Activated T-helper 1 cell treated with anti-CD3 and anti-CD28 coated beads, Interleukin-2, amount 50 U/mL, for 16 hours (primary cell): ENCODE measurements around the gene ADRM1.

Experiments used
- DNase-seq, 2 donors: peaks; one replicate each; pipeline ENCODE4 v3.0.0-alpha.2; 2020; ENCODE audit warnings: low read depth in 1 of 2, low spot score in 1 of 2

ADRM1 gene

DNA sequence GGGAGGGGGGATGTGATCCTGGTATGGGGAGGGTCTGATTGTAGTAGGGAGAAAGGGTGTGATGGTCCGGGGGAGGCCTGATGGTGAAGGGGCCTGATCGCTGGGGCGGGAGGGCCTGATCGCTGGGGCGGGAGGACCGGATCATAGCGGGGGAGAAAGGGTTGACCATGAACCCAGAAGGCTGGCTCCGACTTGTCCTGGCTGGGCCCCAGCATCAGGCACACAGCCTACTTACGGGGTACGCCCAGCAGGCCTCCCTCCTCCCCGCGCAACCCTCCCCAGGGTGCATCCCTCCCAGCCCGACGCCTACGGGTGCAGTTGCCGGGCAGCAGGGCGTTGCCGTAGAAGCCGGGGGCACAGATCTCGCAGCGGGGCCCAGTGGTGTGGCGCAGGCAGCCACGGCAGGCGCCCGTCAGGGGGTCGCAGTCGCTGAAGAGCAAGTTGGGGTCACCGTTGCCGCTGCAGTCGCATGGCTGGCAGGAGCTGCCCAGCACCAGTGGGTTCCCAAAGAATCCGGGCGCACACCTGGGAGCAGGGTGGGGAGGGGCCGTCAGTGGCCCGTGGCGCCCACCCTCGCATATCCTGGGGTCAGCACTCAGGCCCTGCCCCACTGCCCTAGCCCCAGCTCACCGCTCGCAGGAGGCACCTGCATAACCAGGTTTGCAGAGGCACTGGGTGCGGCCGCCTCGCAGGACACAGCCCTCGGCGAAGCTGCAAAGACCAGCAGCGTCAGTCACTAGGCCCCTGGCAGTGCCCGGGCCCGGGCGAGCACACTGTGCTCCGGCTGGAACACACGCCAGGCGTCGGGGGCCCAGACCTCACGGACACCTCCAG is 20.6 kb downstream of the ADRM1 start:
- no peak for DNase-seq

DNA sequence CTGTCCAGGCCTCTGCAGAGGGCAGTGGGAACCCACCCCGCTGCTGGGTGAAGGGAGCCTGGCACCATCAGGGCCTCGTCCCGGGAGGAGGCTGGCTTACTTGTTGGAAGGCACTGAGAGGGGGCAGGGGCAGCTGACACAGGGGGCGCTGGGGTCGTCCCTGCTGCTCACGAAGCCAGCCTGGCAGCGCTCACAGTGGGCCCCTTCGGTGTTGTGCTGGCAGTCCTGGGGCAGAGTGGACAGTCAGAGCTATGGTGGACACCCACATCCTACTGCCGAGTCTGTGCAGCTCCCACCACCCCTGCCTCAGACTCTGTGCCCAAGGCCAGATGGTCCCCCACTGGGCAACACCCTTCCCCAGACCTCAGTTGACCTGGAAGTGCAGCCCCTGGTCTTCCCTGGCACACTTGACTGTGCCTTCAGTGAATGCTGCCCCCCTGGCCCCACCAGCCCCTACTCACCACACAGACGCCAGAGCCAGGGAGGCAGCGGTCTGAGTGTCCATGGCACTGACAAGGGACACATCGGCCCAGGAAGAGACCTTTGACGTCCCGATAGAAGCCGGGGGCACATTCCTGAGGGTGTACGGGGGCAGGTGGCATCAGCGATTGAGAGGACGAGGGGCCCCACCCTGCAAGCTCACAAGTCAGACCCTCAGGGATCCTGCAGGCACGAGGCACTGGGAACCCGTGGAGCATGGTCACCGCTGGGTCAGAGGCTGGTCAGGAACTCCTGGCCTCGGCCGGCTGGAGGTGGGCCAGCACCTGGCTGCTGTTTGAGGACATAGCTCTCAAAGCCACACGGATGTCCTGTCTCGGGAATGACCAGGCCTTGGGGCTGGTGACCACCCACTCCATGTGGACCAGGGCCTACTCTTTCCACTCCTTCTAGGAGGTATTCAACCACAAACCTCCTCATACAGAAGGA is 21.4 kb downstream of the ADRM1 start:
- DNase-seq: no peak

DNA sequence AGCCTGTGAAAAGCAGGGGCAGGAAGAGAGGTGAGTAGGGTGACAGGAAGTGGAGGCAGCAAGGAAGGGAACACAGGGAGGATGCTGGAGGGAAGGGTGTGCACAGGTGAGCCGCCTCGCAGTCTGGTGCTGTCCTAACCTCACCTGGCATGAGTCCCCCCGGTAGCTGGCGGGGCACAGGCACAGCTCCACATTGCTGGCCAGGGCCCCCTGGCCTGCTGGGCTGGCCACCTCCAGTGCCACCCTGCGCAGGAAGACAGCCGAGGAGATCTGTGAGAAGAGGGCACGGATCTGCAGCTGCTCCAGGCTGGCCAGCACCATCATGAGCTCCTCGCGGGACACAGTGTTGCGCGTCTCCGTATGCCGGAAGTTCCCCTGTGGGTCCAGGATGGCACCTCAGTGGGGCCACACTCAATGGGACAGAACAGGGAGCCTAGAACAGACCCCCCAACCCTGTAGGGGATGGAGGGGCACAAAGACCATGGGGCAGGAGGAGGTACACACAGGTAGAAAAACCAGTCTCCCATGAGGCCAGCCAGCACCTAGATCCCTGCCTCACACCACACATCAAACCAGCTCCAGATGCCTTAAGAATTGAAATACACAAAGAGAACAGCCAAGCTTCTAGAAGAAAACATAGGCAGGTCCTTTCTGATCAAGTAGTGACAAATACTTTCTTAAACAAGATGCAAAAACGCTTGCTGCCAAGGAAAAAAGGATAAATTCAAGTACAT is 22.5 kb downstream of the ADRM1 start:
- no peak for DNase-seq

DNA sequence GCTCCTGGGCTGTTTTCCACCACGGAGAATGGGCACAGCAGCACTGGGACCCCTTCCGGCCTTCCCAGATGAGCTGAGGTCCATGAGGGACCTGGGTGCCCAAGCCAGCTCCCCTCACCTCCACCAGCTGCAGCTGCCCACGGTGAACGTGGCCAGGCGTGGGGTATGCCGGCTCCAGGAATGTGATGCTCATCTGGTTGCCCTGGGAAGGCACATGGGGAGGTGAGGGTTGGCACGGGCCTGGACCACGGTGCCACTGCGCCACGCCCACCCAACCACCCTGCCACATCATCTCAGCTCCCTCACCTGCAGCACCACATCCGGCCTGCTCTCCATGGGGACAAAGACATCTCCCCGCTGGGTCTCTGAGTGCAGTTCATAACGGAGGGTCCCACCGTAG is 23.8 kb downstream of the ADRM1 start:
- no peak for DNase-seq

GRCh38 chr20:62326959-62327725 is 24.3 kb downstream of the ADRM1 start:
- DNase-seq: no peak

GRCh38 chr20:62327726-62328495 is 25.1 kb downstream of the ADRM1 start:
- DNase-seq: no peak

DNA sequence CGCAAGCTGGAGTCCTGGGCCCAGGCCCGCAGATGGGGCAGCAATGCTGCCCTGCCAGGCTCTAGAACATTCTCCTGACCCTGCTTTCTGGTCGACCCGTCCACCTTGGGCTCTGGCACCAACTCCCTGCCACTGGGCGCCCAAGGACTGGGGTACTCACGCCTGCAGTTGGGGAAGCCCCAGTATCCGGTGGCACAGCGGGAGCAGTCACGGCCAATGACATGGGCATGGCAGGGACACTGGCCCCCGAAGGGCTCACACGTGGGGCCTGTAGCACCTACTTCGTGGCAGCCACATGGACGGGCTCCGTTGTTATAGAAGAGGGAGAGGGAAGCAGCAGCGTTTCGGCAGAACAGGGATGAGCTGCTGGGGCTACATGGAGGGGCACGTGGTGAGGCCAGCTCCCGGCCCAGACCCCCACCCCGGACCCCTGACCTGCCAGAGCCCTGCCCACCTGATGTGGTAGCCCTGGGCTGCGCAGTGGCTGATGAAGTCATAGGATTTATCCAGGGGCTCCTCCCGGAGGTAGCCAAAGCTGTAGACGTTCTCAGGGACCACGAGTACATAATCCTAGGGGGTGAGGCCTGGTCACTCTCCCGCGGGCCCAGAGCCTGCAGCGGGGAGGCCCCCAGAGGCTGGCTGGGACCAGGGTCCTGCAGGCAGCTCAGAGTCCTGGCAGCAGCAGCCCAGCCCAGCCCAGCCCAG is 26.0 kb downstream of the ADRM1 start:
- DNase-seq: no peak

- no peak for DNase-seq
Observed at GRCh38 chr20:62329389-62330377, 26.9 kb downstream of the ADRM1 start.

GRCh38 chr20:62330576-62331317 is 27.9 kb downstream of the ADRM1 start:
- no peak for DNase-seq

- no peak for DNase-seq
Observed at GRCh38 chr20:62331347-62331746, 28.6 kb downstream of the ADRM1 start.

- DNase-seq: no peak
Observed at GRCh38 chr20:62332421-62332820, 29.6 kb downstream of the ADRM1 start.

- DNase-seq: no peak
Observed at GRCh38 chr20:62332989-62333819, 30.4 kb downstream of the ADRM1 start.

GRCh38 chr20:62333820-62334595 is 31.2 kb downstream of the ADRM1 start:
- no peak for DNase-seq

DNA sequence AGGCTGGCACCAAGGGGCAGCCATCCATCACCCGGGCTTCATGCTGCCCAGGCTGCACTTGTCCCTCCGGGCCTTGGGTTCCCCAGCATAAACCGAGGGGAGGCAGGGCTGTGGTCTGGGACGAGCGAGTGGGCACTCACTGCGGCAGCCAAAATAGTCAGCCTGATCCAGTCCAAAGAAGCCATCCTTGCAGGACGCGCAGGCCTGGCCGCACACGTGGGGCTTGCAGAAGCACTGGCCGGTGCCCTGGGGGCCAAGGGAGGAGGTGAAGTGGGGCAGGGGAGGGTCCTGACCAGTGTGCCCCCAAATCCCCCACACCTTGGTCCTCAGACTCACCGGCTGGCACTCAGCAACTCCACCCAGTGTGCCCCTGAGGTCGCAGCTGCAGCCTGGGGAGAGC is 32.1 kb downstream of the ADRM1 start:
- no peak for DNase-seq

DNA sequence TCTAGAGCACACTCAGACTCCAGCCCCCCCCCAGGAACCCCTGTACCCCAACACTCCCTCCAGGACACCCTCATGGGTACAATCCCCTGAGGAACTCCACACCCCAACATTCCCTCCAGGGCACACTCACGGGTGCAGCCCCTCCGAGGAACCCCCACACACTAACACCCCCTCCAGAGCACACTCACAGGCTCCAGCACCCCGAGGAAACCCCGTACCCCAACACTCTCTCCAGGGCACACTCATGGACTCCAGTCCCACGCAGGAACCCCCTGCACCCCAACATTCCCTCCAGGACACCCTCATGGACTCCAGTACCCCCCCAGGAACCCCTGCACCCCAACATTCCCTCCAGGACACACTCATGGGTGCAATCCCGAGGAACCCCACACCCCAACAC is 32.7 kb downstream of the ADRM1 start:
- no peak for DNase-seq

- no peak for DNase-seq
Observed at GRCh38 chr20:62336329-62336728, 33.5 kb downstream of the ADRM1 start.
